CD4-positive, alpha-beta T cell treated with Interleukin-12 subunit alpha and Interleukin-12 subunit beta, for 1 hour (primary cell): ENCODE data around the gene ATP8B3.
A peak's percentile ranks its signal among the peaks of the same experiment; 100 is the strongest.
"Not testable (repeated sequence)": the region's sequence is repeated elsewhere in the genome, so short reads cannot be mapped to it uniquely, and the experiment has no call there.

Source experiments
- DNase-seq: peaks from one replicate; pipeline ENCODE4 v3.0.0-alpha.2; 2020

The ATP8B3 gene

GRCh38 chr19:1814391-1814790 lies 2.3 kb upstream of the ATP8B3 start:
- DNase-seq, result no peak

- DNase-seq, result no peak
These were observed 1.4 kb upstream of the ATP8B3 start for GRCh38 chr19:1813192-1814182.

- DNase-seq, result peak; percentile 92
These were observed 533 bp upstream of the ATP8B3 start for GRCh38 chr19:1812426-1813191.

GRCh38 chr19:1811472-1811894 lies 593 bp downstream of the ATP8B3 start:
- peak; percentile 29 for DNase-seq

- no peak for DNase-seq
These were observed 1.5 kb downstream of the ATP8B3 start for GRCh38 chr19:1810439-1811160.

- DNase-seq, result no peak
These were observed 2.4 kb downstream of the ATP8B3 start for GRCh38 chr19:1809678-1810077.

- no peak for DNase-seq
These were observed 3.7 kb downstream of the ATP8B3 start for GRCh38 chr19:1808395-1808731.

GRCh38 chr19:1807695-1808394 lies 4.2 kb downstream of the ATP8B3 start:
- DNase-seq, result no peak

GRCh38 chr19:1807030-1807694 lies 4.9 kb downstream of the ATP8B3 start:
- DNase-seq, result no peak

GRCh38 chr19:1806184-1807029 lies 5.7 kb downstream of the ATP8B3 start:
- no peak for DNase-seq

GRCh38 chr19:1805401-1806183 lies 6.5 kb downstream of the ATP8B3 start:
- no peak for DNase-seq

- no peak for DNase-seq
These were observed 7.2 kb downstream of the ATP8B3 start for GRCh38 chr19:1804858-1805257.

GRCh38 chr19:1799695-1800342 lies 12.3 kb downstream of the ATP8B3 start:
- DNase-seq, result no peak

GRCh38 chr19:1797313-1797712 lies 14.8 kb downstream of the ATP8B3 start:
- not testable (repeated sequence) for DNase-seq

- no peak for DNase-seq
These were observed 15.5 kb downstream of the ATP8B3 start for GRCh38 chr19:1796395-1797142.

GRCh38 chr19:1794424-1795172 lies 17.5 kb downstream of the ATP8B3 start:
- DNase-seq, result no peak

GRCh38 chr19:1791879-1792278 lies 20.2 kb downstream of the ATP8B3 start:
- no peak for DNase-seq
